Measurements from ENCODE around the gene CTNNA2.

DNA sequence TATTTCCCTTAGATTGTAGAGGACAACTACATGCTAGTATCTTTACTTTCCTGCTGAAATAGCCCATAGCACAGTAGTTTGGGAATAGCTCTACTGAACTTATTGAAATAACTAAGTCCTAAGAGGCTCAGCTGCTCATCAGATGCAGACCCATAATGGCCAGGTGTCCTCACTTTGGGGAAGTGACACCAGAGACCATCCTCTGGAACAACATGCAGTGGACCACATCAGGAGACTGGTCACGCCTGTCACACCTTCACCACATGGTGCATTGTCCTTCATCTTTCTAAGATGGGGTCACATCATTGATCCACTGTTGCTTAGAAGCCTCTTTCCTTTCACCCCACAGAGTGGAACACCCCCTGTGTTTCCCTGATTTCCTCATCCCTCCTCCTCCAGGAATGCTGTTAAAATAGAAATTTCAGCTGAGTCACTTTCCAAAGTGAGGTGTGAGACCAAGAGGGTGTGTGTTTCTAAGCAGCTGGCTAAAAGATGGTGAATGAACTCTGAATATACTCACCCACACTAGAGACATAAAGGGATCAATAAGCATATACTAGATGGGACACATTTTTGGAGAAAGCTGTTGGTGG is 1006.9 kb downstream of the CTNNA2 start:
- TF ChIP-seq, protein P1, sequence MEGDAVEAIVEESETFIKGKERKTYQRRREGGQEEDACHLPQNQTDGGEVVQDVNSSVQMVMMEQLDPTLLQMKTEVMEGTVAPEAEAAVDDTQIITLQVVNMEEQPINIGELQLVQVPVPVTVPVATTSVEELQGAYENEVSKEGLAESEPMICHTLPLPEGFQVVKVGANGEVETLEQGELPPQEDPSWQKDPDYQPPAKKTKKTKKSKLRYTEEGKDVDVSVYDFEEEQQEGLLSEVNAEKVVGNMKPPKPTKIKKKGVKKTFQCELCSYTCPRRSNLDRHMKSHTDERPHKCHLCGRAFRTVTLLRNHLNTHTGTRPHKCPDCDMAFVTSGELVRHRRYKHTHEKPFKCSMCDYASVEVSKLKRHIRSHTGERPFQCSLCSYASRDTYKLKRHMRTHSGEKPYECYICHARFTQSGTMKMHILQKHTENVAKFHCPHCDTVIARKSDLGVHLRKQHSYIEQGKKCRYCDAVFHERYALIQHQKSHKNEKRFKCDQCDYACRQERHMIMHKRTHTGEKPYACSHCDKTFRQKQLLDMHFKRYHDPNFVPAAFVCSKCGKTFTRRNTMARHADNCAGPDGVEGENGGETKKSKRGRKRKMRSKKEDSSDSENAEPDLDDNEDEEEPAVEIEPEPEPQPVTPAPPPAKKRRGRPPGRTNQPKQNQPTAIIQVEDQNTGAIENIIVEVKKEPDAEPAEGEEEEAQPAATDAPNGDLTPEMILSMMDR (IDR thresholded peaks at IDR 0.05): no peak
- no peak for TF ChIP-seq POLR2AphosphoS5 (IDR thresholded peaks at IDR 0.05; ENCODE audit: low read depth, low read length)
- TF ChIP-seq, protein P2, sequence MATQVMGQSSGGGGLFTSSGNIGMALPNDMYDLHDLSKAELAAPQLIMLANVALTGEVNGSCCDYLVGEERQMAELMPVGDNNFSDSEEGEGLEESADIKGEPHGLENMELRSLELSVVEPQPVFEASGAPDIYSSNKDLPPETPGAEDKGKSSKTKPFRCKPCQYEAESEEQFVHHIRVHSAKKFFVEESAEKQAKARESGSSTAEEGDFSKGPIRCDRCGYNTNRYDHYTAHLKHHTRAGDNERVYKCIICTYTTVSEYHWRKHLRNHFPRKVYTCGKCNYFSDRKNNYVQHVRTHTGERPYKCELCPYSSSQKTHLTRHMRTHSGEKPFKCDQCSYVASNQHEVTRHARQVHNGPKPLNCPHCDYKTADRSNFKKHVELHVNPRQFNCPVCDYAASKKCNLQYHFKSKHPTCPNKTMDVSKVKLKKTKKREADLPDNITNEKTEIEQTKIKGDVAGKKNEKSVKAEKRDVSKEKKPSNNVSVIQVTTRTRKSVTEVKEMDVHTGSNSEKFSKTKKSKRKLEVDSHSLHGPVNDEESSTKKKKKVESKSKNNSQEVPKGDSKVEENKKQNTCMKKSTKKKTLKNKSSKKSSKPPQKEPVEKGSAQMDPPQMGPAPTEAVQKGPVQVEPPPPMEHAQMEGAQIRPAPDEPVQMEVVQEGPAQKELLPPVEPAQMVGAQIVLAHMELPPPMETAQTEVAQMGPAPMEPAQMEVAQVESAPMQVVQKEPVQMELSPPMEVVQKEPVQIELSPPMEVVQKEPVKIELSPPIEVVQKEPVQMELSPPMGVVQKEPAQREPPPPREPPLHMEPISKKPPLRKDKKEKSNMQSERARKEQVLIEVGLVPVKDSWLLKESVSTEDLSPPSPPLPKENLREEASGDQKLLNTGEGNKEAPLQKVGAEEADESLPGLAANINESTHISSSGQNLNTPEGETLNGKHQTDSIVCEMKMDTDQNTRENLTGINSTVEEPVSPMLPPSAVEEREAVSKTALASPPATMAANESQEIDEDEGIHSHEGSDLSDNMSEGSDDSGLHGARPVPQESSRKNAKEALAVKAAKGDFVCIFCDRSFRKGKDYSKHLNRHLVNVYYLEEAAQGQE (IDR thresholded peaks at IDR 0.05; ENCODE audit: insufficient read depth in 1 of 2, low read depth in 2 of 2, low read length in 1 of 2): no peak

All from Panc1 (cell line).